Right lobe of liver (tissue), 6 donors: ENCODE data around the gene NR2C2AP. TPM values are rescaled to one million over a fixed set of nuclear protein-coding genes. Genes with fewer than 3 reads are reported as not detected.

Experiments
- ATAC-seq, 4 donors: fragments of 200-7000 bp; cut with Tn5 transposase; one replicate each; pipeline ENCODE4 v1.9.1; 2020; ENCODE audit warnings: mild to moderate bottlenecking in 4 of 4, moderate library complexity in 4 of 4
- DNase-seq, 3 donors: peaks; one replicate each; pipeline ENCODE4 v3.0.0-alpha.2; 2020
- H3K27ac ChIP-seq, 3 donors: fragments of 200-600 bp; one replicate each; pipeline ENCODE4 v1.8.0; 2022
- H3K27me3 ChIP-seq, 2 donors: fragments of 200-600 bp; one replicate each; pipeline ENCODE4 v1.8.0; 2022
- H3K36me3 ChIP-seq, 4 donors: fragments of 200-600 bp; sonication (generic) in 1 of 4; one replicate each; pipeline versions ENCODE4 v1.5.1 to v1.8.0; 2017 to 2022; ENCODE audit warnings: control low read depth in 1 of 4
- H3K4me1 ChIP-seq, 4 donors: fragments of 200-600 bp; sonication (generic) in 1 of 4; one replicate each; pipeline versions ENCODE4 v1.5.1 to v1.8.0; 2017 to 2022; ENCODE audit warnings: control low read depth in 1 of 4
- H3K4me3 ChIP-seq, 3 donors: fragments of 200-600 bp; one replicate each; pipeline ENCODE4 v1.8.0; 2022
- H3K9me3 ChIP-seq, 4 donors: fragments of 200-600 bp; sonication (generic) in 1 of 4; one replicate each; pipeline versions ENCODE4 v1.5.1 to v1.8.0; 2017 to 2022; ENCODE audit warnings: control low read depth in 1 of 4
- POLR2A ChIP-seq: fragments of 450-650 bp; IDR thresholded peaks from one replicate; pipeline ENCODE4 v1.6.1; 2017; ENCODE audit warnings: antibody characterized with exemption, mild to moderate bottlenecking
- WGBS: methylation state at CpG from one replicate; pipeline ENCODE4 v1.1.6; 2018; ENCODE audit warnings: low coverage, low lambda C conversion rate; ENCODE audit not compliant: insufficient coverage; ENCODE audit errors: missing lambda C conversion rate; 5-methylcytosine and 5-hydroxymethylcytosine counted together
- intact Hi-C, 2 donors: fragments of 100-400 bp; cut with DNase I; formaldehyde crosslinking; loops; one replicate each; pipeline versions ENCODE4 v1.11.2 to v1.14.1; 2022
- total RNA-seq, 6 experiments: library from RNA; depleted of rRNA in 2 of 6; stranded (reverse); fragments of >200 nt in 2 of 6; fragmentation: NEBNext Ultra II Directional in 3 of 6; extraction: Animal tissue kit (Norgen Biotek cat#: 25700) in 3 of 6; gene quantifications; one replicate each; pipeline versions ENCODE4 v1.1.0 to v1.2.4, GENCODE V29; 2016 to 2023
- TF ChIP-seq, protein P1 (sequence below), 4 donors: fragments of 200-600 bp in 3 of 4; fragments of 450-650 bp in 1 of 4; IDR thresholded peaks; one replicate each; pipeline versions ENCODE4 v1.5.1 to v1.8.0; 2016 to 2022; ENCODE audit warnings: antibody characterized with exemption in 4 of 4, mild to moderate bottlenecking in 2 of 4
- donor health status: DM: no; HTN: yes; CAD: no.
- donor health status: DM: no; HTN: no; CAD: no.
- donor health status: DM: no; HTN: no; CAD: no.
- donor health status: DM: no; HTN: yes; CAD: no.
- donor health status: DM: no; HTN: yes; CAD: no.

NR2C2AP gene
- total RNA-seq, 6 experiments from 2014 or later: 2.6 to 11.3 (median 5.4) TPM

DNA sequence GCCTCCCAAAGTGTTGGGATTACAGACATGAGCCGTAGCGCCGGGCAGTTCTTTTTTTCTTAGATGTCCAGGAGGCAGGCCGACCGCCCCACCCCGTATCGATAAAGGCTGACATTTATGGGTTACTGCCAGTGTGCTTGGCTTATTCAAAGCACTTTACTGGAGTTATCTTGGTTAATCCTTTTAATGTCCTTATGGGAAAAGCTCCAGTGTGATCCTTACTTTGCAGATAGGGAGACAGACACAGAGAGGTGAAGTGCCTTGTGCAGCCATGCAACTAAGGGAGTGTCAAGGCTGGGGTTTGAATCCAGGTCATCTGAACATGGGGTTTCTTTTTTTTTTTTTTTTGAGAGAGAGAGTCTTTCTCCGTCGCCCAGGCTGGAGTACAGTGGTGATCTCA, 27.8 kb upstream of the NR2C2AP start:
- Histone ChIP-seq H3K36me3 (no peaks in the 10 kb centered on the region), H3K4me1 (peaks cover 0 to 10% (median 3%) of the 10 kb centered on the region in 4 donors), H3K27me3 (no peaks in the 10 kb centered on the region), H3K27ac (no peak overlapping the region), H3K4me3 (no peak overlapping the region), H3K9me3 (peaks cover 0 to 3% (median 0%) of the 10 kb centered on the region in 4 donors)
- DNase-seq (no peak), ATAC-seq (no peak)
- WGBS: no CpG with 5 or more reads among the region's 9 CpGs
- TF ChIP-seq, protein P1, sequence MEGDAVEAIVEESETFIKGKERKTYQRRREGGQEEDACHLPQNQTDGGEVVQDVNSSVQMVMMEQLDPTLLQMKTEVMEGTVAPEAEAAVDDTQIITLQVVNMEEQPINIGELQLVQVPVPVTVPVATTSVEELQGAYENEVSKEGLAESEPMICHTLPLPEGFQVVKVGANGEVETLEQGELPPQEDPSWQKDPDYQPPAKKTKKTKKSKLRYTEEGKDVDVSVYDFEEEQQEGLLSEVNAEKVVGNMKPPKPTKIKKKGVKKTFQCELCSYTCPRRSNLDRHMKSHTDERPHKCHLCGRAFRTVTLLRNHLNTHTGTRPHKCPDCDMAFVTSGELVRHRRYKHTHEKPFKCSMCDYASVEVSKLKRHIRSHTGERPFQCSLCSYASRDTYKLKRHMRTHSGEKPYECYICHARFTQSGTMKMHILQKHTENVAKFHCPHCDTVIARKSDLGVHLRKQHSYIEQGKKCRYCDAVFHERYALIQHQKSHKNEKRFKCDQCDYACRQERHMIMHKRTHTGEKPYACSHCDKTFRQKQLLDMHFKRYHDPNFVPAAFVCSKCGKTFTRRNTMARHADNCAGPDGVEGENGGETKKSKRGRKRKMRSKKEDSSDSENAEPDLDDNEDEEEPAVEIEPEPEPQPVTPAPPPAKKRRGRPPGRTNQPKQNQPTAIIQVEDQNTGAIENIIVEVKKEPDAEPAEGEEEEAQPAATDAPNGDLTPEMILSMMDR (IDR thresholded peaks at IDR 0.05): no peak
- TF ChIP-seq POLR2A: no peak
- intact Hi-C loops: no loop called here

DNA sequence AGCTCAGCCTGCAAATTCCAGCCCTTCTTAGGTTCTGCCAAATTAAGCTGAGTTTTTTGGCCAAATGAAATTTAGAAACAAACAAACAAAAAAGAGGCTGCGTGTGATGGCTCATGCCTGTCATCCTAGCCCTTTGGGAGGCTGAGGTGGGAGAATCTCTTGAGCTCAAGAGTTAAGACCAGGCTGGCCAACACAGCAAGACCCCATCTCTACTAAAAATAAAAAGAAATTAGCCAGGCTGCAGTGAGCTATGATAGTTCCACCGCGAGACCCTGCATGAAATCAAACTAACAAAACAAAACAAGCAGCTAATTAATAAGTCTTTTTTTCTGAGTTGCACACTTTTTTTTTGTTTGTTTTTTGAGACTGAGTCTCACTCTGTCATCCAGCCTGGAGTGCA, 26.5 kb upstream of the NR2C2AP start:
- peaks cover 0 to 10% (median 3%) of the 10 kb centered on the region in 4 donors for H3K4me1 ChIP-seq
- H3K27me3 ChIP-seq: no peaks in the 10 kb centered on the region
- DNase-seq: no peak
- H3K9me3 ChIP-seq: peaks cover 0 to 3% (median 0%) of the 10 kb centered on the region in 4 donors
- no peak for TF ChIP-seq POLR2A
- TF ChIP-seq, protein P1 (IDR thresholded peaks at IDR 0.05): no peak
- H3K36me3 ChIP-seq: no peaks in the 10 kb centered on the region
- intact Hi-C loops: no loop called here
- 70% methylated on average over 3 of the region's 3 CpGs for WGBS
- ATAC-seq: no peak
- no peak overlapping the region for H3K4me3 ChIP-seq
- no peak overlapping the region for H3K27ac ChIP-seq

DNA sequence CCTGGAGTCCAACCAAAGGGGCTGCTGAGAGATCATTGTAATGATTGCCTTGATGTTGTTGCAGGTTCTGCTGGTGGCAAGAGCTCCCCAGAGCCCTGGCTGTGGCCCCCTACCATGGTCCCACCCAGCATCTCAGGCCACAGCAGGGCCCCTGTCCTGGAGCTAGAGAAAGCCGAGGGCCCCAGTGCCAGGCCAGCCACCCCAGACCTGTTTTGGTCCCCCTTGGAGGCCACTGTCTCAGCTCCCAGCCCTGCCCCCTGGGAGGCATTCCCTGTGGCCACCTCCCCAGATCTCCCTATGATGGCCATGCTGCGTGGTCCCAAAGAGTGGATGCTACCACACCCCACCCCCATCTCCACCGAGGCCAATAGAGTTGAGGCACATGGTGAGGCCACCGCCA, 24.0 kb upstream of the NR2C2AP start:
- H3K9me3 ChIP-seq: no peaks in the 10 kb centered on the region
- no peak overlapping the region for H3K27ac ChIP-seq
- intact Hi-C loops: no loop called here
- TF ChIP-seq, protein P1 (IDR thresholded peaks at IDR 0.05): no peak
- no peak for TF ChIP-seq POLR2A
- ATAC-seq: no peak
- H3K27me3 ChIP-seq: no peaks in the 10 kb centered on the region
- no peaks in the 10 kb centered on the region for H3K36me3 ChIP-seq
- H3K4me1 ChIP-seq: peaks cover 0 to 10% (median 3%) of the 10 kb centered on the region in 4 donors
- no CpG with 5 or more reads among the region's 4 CpGs for WGBS
- no peak overlapping the region for H3K4me3 ChIP-seq
- DNase-seq: no peak

DNA sequence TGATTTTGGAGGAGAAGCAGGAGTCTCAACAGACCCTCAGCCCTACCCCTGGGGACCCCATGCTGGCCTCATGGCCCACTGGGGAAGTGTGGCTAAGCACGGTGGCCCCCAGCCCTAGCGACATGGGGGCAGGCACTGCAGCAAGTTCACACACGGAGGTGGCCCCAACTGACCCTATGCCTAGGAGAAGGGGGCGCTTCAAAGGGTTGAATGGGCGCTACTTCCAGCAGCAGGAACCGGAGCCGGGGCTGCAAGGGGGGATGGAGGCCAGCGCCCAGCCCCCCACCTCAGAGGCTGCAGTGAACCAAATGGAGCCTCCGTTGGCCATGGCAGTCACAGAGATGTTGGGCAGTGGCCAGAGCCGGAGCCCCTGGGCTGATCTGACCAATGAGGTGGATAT, 23.4 kb upstream of the NR2C2AP start:
- WGBS: 58% methylated on average over 4 of the region's 10 CpGs
- DNase-seq (no peak), ATAC-seq (no peak)
- intact Hi-C loops: no loop called here
- Histone ChIP-seq H3K36me3 (no peaks in the 10 kb centered on the region), H3K4me3 (no peak overlapping the region), H3K9me3 (no peaks in the 10 kb centered on the region), H3K27me3 (no peaks in the 10 kb centered on the region), H3K27ac (no peak overlapping the region), H3K4me1 (peaks cover 0 to 10% (median 3%) of the 10 kb centered on the region in 4 donors)
- TF ChIP-seq POLR2A: no peak
- TF ChIP-seq, protein P1 (IDR thresholded peaks at IDR 0.05): no peak

DNA sequence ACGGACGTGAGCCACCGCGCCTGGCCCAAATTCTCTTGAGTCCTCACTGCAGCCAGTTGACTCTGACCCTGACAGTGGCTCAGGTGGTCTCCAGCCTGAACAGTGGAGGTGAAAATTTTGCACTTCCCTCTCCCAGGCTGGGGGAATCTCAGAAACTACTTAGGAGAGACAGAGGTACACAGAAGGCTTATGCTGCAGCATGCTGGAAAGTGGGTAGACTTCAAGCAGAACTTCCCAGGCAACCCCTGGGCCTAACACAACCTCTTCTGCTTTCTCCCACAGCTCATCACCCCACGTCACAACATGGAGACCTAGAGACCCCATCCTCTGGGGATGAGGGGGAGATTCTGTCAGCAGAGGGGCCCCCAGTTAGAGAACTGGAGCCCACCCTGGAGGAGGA, 23.0 kb upstream of the NR2C2AP start:
- WGBS: 40% methylated on average over 1 of the region's 5 CpGs
- Histone ChIP-seq H3K36me3 (no peaks in the 10 kb centered on the region), H3K4me1 (peaks cover 0 to 10% (median 3%) of the 10 kb centered on the region in 4 donors), H3K27me3 (no peaks in the 10 kb centered on the region), H3K9me3 (no peaks in the 10 kb centered on the region), H3K27ac (no peak overlapping the region), H3K4me3 (no peak overlapping the region)
- DNase-seq (no peak), ATAC-seq (no peak)
- TF ChIP-seq, protein P1 (IDR thresholded peaks at IDR 0.05): no peak
- no peak for TF ChIP-seq POLR2A
- intact Hi-C loops: no loop called here
